ENCODE measurements around the gene TLCD1.
A peak's percentile ranks its signal among the peaks of the same experiment; 100 is the strongest.
"Not testable (repeated sequence)": the region's sequence is repeated elsewhere in the genome, so short reads cannot be mapped to it uniquely, and the experiment has no call there.

The TLCD1 gene

GRCh38 chr17:28747051-28747691 lies 21.1 kb upstream of the TLCD1 start:
- peak in 41 of 51 donors; percentile 23 to 91 (median 63) for DNase-seq

GRCh38 chr17:28746611-28747050 lies 20.6 kb upstream of the TLCD1 start:
- peak in 42 of 51 donors; percentile 23 to 86 (median 64) for DNase-seq

- DNase-seq = peak in 2 of 51 donors; percentile 27 to 52
Measured at GRCh38 chr17:28745786-28746411, 19.9 kb upstream of the TLCD1 start.

GRCh38 chr17:28744972-28745785 lies 19.1 kb upstream of the TLCD1 start:
- DNase-seq = peak in 49 of 51 donors; percentile 31 to 96 (median 82)

- DNase-seq = peak in 30 of 51 donors; percentile 25 to 70 (median 48)
Measured at GRCh38 chr17:28744104-28744971, 18.3 kb upstream of the TLCD1 start.

GRCh38 chr17:28743243-28744103 lies 17.4 kb upstream of the TLCD1 start, which contains the start of gene TRAF4:
TRAF4 (plus strand) TSS chr17:28744011; CDS start chr17:28744113, 102 bp downstream.
- peak in 49 of 51 donors; percentile 24 to 87 (median 71) for DNase-seq

GRCh38 chr17:28741358-28742349 lies 15.6 kb upstream of the TLCD1 start:
- peak in 1 of 51 donors; percentile 30 for DNase-seq

- DNase-seq = no peak
Measured at GRCh38 chr17:28740406-28741357, 14.6 kb upstream of the TLCD1 start.

GRCh38 chr17:28738680-28739384 lies 12.8 kb upstream of the TLCD1 start:
- DNase-seq = no peak

GRCh38 chr17:28737770-28738679 lies 12.0 kb upstream of the TLCD1 start:
- DNase-seq = no peak

GRCh38 chr17:28737316-28737715 lies 11.3 kb upstream of the TLCD1 start:
- no peak for DNase-seq

- DNase-seq = not testable (repeated sequence)
Measured at GRCh38 chr17:28735913-28736769, 10.1 kb upstream of the TLCD1 start.

- no peak for DNase-seq
Measured at GRCh38 chr17:28735242-28735722, 9.2 kb upstream of the TLCD1 start.

GRCh38 chr17:28734712-28735241 lies 8.7 kb upstream of the TLCD1 start:
- no peak for DNase-seq

Measured in hypothalamus (tissue), 51 donors.